GM13976 (cell line): ENCODE measurements around the gene MICAL3.

ENCODE experiments used
- DNase-seq: peaks from one replicate; pipeline ENCODE4 v3.0.0; 2012; ENCODE audit warnings: low spot score
- CTCF ChIP-seq: IDR thresholded peaks from 2 replicates; pipeline ENCODE4 v1.5.1; 2012; ENCODE audit warnings: borderline replicate concordance, mild to moderate bottlenecking; ENCODE audit not compliant: insufficient read depth; ENCODE audit errors: extremely low read depth, missing control alignments, control extremely low read depth
- in situ Hi-C: fragments of 300-500 bp; cut with MboI; formaldehyde crosslinking; loops from one replicate; pipeline ENCODE4 v1.12.0; 2022; ENCODE audit warnings: low sequenced_read_pairs, mixed read lengths, inconsistent platforms; ENCODE audit not compliant: unreplicated experiment

The MICAL3 gene

GRCh38 chr22:17853073-17853472 is 171.3 kb downstream of the MICAL3 start:
- no peak for DNase-seq
- in situ Hi-C loops, result no loop called here
- TF ChIP-seq CTCF, result no peak

GRCh38 chr22:17851759-17852158 is 172.6 kb downstream of the MICAL3 start:
- DNase-seq, result no peak
- in situ Hi-C loops, result no loop called here
- no peak for TF ChIP-seq CTCF

- DNase-seq, result no peak
- no peak for TF ChIP-seq CTCF
- in situ Hi-C loops, result no loop called here
These were observed 176.8 kb downstream of the MICAL3 start for GRCh38 chr22:17847360-17848078.

DNA sequence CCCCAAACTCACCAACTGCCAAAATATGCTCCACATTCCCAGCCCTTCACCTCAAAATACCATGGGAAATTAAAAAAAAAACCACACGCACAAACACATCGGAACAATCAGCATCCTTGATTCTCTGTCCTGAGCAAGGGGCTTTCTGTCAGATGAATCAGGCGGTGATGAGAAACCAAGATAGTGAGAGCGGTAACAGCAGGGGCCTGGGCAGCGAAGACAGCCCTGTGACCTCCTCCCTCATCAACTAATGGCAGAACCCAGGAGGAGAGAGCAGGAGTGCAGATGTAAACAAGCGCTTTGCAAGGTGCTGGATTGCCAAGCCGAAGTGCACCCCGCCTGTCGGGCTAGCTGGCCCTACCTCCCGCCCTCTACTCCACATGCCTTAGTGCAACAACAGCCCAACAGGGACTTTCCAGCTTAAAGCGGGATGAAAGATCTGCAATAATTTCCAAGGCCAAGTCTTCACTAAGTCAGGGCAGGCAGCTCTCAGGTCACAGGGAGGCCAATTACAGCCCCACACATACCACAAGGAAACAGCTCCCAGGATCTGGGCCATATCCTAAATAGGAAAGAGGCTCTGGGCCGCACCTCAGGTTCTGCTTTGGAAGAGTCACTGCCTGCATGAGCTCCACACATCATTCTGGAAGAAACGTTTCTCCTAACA is 177.9 kb downstream of the MICAL3 start:
- DNase-seq, result no peak
- in situ Hi-C loops, result no loop called here
- TF ChIP-seq CTCF, result no peak

GRCh38 chr22:17845790-17846189 is 178.6 kb downstream of the MICAL3 start:
- TF ChIP-seq CTCF, result no peak
- DNase-seq, result no peak
- in situ Hi-C loops, result no loop called here

GRCh38 chr22:17845327-17845726 is 179.0 kb downstream of the MICAL3 start:
- no peak for TF ChIP-seq CTCF
- DNase-seq, result no peak
- in situ Hi-C loops, result no loop called here
